Inflammatory macrophage (primary cell): Measurements from ENCODE around the gene PPIF.
"Not testable (repeated sequence)": the region's sequence is repeated elsewhere in the genome, so short reads cannot be mapped to it uniquely, and the experiment has no call there.

ENCODE experiments used
- DNase-seq, 2 donors: peaks; one replicate each; pipeline ENCODE4 v3.0.0-alpha.2; 2020 to 2022

Gene PPIF

DNA sequence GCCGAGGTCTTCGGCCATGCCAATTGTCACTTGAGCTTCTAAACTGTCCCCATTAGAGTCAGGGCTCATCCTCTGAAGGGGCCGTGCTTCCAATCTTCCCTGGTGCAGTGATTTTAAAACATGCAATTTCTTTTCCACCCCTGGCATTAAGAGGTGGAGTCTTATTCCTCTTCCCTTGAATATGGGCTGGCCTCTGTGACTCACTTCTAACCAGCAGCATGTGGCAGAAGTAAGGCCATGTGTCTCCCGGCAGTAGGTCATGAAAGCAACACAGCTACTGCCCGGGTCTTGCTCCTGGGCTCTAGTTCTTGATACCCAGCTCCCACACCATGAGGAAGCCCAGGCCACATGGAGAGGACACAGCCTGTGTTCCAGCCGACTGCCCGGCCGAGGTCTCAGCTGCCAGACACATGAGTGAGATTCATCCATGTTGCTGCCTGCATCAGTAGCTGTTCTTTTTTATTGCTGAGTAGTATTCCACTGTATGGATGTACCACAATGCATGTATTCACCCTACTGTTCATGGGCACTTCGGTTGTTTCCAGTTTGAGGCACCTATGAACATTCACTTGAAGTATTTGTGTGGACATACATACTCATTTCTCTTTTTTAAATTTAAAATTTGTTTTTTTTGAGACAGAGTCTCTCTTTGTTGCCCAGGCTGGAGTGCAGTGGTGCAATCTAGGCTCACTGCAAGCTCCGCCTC lies 14.5 kb upstream of the PPIF start:
- not testable (repeated sequence) for DNase-seq

DNA sequence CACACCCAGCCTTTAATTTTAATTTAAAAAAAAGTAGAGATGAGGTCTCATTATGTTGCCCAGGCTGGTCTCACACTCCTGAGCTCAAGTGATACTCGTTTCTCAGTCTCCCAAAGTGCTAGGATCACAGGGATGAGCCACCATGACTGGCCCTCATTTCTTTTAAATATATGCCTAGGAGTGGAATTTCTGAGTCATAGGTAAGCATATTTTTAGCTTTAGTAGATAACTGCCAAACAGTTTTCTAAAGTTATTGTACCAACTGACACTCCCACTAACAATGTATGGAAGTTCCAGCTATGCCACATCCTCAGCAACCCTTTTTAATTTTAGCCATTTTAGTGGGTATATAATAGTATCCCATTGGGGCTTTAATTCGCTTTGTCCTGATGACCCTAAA lies 13.8 kb upstream of the PPIF start:
- no peak for DNase-seq

DNA sequence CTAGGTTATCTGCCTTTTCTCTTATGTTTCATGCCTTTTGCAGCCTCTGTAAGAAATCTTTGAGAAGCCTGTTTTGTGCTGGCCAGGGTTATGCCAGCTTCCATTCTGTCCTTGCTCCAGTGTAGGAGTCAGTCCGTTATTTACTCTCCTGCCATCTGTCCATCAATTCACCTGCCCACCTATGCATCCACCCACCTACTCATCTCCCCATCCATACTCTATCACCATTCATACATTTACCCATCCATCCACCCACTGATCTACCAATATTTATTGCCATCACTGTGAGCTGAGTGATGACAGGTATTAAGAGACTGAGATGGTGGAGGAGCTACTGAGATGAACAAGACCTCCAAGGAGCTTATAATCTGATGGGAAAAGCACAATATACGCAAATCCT lies 12.7 kb upstream of the PPIF start:
- DNase-seq = no peak

DNA sequence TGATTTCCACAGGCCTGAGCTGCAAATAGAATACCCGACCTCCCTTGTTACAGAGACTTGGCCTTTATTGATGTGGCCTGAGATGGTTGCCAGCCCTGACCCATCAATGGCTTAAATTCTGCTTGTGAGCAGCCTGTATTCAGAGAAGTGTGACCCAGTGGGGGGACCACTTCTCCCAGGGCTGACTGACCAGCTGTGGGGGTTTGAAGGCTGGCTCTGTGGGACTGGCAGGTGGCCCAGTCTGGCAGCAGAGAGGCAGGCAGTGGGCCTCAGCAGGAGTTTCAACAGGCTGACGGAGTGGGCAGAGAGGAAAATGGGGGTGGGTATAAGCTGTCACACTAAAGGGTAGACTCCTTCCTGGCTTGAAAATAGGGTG lies 12.2 kb upstream of the PPIF start:
- DNase-seq = no peak

DNA sequence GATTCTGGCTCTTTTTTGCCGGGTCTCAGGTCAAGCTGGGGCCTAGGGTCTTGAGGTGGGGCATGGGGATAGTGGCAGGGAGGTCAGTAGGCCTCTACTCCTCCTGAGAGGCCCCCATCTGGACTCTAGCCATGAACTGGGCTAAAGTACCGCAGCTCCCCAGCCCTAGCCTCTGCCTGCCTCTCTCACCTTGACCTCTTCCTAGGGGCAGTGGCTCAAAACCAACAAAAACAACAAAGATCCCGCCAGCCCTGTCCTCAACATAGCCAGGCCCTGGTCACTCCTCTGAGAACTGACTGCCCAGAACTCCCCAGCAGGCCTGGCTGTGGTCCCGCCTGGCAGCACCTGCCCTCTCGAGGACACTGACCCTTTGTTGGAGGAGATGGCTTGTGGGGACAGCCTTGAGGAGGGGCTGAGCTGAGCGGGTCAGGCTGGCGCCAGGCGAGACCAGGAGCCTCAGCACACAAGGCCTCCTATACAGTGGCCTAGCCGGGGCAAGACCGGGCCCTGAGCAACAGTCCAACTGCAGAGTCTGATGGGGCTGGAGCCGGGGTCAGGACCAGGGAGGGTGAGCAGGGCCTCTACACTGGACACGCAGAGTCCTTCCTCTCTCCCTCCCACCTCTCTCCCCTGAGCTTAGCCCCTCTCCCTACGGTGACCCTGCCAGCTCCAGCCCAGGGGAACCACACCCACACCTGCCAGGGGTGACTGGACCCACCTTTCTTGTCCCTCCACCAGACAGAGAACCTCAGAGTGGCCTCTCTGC lies 11.6 kb upstream of the PPIF start:
- DNase-seq = no peak

DNA sequence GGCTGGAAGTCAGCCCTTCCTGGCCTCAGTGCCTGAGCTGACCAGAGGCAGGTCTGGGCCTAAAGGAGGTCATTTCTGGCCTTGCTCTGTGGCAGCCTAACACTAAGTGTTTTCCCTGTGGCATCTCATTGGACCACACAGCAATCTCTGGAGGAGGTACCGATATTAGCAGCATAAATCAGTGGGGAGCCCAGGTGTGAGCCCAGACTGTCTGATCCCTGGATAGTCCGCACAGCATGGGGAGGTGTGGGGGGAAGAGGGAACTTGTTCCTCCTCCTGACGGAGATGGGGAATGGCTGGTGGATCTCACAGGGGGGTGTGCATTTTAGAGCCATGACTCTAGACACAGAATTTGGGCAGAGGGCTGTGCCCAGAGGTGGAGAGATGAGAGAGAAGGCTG lies 11.0 kb upstream of the PPIF start:
- no peak for DNase-seq

DNA sequence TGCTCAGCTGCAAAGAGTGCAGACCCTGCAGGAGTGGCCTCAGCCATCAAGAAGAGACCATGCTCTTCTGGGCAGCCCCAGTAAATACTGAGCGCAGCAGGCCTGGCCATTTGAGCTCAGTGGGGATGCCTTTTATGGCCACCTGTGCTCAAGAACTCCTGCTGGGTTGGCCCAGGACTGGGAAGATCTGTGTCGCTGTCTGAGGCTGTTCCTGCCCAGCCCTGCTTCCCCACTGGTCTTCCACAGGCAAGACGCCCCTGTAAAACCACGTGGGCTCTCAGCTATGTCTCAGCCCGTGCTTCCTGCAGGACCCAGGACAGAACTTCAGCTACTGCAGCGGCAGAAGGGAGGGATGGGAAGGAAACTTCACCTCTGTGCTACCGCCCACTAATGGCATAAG lies 10.5 kb upstream of the PPIF start:
- DNase-seq = no peak

DNA sequence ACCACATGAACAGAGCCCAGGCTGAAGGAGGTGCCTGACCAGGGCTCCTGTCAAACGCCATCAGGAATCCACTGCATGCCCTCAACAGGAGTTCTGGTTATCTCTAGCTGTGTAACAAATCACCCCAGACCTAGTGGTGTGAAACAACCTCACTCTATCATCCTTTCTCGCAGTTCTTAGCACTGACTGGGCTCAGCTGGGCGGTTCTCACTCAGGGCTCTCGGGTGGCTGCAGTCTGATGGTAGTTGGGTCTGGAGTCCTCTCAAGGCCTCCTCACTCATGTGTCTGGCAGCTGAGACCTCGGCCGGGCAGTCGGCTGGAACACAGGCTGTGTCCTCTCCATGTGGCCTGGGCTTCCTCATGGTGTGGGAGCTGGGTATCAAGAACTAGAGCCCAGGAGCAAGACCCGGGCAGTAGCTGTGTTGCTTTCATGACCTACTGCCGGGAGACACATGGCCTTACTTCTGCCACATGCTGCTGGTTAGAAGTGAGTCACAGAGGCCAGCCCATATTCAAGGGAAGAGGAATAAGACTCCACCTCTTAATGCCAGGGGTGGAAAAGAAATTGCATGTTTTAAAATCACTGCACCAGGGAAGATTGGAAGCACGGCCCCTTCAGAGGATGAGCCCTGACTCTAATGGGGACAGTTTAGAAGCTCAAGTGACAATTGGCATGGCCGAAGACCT lies 9.3 kb upstream of the PPIF start:
- not testable (repeated sequence) for DNase-seq

DNA sequence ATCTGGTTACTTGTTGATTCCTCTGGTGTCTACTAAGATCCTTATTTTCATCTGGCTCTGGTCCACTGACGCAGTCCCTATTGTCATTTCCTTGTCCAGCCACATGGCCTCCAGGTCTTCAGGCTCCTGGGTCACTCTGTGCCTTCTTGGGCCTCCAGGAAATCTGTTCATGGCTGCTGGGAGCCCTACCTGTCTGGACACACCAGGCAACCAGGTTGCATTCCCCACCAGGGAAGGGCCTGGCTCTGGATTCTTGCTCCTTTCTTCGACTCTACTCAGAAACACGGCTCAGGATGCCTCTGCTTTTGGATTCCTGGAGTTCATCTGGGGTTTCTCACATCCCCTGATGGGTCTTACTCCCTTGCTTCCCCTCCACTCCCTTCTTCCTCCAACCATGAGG lies 8.0 kb upstream of the PPIF start:
- DNase-seq = no peak

DNA sequence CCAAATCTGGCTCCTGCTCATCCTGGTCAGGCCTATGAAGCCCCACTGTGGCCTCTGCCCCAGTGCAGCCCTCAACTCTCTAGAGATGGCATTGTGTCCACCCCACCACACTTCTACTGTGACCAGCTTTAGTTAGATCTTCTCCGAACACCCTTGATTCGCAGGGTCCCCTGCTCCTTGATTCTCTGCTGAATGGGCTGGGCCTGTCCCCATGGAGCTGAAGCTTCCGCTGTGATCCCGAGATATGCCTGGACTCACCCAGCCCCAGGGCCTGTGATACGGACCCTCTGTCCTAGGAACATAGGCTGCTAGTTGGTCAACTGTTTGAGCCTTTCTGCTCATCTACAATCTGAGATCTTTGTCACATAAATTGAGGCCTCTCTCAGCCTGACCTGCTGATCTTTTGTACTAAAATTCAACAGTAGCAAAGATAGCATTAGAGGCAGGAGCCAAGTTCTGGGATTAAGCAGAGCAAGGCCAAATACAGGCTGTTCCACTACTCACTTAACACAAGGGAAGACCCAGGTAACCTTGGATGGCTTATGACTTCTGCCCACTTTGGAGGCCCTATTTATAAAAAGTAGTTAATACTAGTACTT lies 6.5 kb upstream of the PPIF start:
- no peak for DNase-seq

DNA sequence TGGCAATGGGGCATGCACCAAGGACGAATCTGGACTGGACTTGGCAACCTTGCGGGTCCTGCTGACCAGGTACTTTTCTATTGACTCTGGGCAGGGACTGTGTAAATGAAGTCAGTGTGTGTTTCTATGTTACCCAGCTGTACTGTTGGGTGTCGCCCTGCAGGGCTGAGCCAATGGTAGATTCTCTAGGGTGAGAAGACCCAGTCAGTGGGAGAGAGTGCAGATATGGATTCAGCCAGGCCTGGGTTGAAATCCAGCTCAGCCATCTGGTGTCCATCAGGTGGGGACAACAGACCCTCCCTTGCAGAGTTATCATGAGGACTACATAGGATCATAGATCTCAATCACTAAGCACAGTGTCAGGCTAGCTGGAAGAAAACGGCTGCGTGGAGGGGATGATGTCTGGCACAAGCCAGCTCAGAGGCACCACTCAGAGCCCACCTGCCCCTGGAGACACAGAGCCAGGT lies 4.9 kb upstream of the PPIF start:
- DNase-seq = no peak

DNA sequence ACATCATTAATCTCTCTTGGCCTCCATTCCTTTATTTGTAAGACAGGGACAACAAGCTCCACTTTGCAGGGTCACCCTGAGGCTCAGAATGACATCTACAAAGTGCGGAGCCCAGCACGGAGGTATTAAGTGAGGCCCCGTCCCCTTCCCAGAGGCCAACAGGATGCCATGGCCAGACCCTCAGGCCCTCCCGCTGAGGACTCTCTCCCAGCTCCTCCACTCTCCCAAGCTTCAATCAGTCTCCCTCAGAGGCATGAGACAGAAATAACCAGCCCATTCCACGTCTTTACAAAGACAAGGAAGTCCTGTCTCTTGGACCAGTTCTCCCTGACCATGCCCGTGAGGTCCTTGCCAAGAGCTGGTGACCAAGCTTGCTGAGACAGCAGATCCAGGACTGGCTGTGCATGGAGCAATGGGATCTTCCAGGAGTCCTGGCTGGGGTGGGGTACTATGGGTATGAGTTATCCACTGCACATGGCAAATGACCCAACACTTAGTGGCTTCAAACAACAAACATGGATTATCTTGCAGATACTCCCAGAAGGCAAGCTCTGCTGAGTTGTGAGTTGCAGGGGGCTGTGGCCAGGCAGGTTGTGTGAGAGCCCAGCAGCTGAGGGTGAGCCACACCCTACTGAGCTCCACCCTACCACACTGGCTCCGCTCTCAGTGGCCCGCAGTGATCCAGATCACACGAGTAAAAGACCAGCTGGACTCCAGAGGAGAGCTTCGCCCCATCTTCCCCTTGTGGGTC lies 4.3 kb upstream of the PPIF start:
- DNase-seq = no peak

DNA sequence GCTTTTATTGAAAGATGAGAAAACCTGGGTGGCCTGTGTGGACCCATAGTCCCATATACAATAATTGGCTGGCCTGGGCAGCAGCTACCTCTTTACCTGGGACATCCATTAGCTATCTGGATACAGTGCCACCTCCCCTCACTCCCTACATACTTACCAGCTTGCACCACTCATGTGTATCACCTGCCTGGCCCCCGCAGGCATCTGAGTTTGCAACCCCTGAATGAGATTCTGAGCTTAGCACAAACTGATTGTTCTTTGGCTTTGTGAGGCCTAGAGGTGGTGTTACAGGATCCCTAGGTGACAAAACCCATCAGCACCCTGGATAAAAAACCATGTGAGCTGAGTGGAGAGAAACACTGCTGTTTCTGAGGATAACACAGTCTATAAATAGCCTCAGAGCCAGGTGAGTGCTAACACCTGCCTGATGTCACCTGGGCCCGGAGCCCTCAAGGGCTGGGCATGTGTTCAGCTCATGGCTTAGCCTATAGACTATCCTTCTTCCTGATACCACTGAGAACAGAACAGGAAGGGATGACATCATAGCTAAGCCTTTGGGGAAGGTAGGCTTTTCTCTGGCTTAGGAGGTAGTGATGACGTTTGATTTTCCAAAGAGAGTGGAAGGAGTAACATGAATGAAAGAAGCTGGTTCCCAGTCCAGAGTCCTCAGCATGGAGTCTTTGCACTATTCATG lies 2.6 kb upstream of the PPIF start:
- DNase-seq = peak; percentile 12 to 20

DNA sequence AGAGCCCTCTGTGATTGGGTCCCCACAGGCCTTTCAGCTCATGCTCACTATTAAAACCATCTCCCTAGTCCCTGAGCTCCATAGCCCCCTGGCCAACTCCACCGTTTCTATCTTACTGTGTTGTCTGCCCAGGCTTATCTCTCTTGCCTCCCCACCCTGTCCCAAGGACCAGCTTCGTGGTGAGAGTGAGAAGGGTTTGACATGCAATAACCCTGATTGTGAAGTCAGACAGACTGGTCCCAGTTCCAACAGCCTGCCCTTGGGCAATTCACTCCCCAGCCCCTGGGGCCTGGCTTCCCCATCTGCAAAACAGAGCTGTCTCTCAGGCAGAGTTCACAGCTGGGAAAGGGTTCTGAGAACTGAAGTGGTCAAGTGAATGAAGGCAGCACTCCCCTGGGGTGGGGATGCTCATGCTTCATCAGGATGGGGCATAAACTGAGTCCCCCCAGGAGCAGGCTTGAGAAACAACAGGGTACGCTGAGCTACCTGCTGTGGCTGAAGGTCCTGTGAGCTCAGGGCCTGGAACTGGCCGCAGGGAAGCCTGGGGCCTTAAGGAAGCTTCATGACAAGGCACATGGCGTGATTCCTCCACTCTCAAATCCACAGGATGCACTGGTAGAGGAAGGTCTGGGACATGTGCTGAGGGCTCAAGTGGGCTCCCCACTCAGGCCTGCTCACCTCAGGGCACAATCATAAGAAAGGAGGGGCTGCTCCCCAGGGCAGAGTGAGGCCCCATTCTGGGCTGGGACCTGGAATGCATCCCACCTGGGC lies 1.8 kb upstream of the PPIF start:
- peak; percentile 68 to 72 for DNase-seq

DNA sequence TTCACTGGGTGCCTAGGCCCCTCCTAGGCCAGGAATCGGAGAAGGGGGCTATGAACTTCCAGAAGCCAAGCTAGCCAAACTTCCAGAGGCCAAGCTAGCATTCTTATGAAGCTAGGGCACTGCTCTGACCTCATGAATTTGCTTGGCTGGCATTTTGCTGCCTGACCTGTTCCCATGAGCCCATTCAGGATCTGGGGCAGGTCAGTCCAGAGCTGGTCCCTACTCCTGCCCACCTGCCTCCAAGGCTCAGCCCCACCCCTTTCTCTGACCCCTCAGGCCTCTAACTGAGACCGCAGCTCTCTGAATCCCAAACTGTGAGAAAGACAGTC lies 1.3 kb upstream of the PPIF start:
- DNase-seq = no peak

DNA sequence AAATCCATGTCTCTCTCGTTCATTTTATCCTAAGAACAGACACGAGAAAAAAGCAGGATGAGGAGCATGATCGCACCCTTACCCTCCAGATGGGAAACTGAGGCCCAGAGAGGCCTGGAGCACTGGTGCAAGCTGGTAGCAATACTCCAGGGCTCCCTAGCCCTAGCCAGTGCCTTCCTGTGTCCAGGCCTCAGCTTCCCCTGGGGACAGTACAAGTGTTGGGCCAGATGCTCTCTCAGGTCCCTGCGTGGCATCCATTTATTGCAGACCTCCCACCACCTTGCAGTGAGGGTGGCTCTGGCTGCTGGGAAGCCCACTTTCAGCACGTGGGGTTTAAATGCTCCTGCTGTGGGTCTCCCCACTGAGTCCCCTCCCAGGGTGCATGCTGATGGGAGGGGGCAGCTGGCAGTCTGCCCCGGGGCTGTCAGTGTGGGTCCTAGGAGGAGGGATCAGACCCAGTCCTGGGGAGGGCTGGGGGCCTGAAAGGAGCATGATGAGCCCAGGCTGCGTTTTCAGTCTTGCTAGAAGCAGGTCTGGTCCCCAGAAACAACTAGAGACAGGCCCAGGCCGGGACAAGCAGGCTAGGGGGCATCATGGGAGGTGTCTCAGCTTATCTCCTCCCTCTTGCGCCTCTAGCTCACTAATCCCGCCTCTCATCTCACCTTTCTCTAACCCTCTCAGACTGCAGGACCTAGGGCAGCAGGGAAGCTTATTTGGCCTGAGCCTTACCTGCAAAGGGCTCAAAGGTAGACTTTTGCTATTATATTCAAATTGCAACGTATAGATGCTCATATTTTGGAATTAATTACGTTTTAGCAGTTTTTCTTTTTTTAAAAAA lies 662 bp upstream of the PPIF start:
- DNase-seq = no peak

DNA sequence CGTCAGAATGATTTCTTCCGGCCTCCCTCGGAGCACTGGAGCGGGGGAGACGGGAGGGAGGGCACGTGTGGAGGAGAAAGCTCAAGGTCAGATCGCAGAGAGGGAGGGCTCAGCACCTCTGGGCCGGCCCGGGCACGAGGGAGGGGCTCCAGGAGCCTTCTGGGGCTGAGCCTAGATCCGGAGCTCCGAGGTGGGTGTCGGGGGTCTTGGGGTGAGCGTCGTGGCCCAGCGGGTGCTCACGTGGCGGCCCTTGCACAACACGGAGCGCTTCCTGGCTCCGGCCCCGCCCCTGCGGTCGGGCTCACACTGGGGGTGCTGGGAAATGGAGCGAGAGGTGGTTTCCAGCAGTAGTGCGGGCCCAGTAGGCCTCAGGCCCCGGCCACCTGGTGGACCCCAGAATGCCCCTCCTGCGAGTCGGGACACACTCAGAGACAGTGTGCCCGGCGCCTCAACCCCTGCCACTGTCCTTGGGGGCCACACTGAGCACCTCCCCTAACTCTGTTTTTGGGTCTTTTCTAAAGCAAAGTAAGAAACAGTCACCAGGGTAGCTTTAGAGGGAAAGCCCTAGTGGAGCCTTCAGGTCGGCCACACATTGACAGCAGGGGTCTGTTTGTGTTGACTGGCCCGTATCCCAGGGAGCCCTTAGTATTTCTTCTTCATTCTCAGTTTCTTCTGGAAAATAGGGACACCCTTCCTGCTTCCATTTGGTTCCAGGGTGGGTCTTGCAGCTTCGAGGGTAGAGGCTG lies 798 bp downstream of the PPIF start:
- peak; percentile 69 to 77 for DNase-seq

DNA sequence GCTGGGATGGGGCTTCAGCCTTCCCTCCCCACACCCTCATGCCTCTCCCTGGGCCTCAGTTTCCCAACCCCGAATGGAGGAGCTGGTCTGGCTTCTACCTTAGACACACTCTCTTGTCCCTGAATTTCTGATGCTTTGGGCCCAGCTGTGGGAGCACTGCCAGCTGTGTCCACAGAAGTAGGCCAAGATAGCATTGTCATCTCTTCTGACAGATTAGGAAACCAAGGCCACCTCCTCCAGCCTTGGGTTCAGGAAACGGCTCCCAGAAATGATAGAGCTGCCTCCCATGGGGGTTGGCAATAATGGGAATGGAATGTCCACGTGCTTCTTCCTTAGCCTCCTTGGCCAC lies 1.3 kb downstream of the PPIF start:
- DNase-seq = no peak

DNA sequence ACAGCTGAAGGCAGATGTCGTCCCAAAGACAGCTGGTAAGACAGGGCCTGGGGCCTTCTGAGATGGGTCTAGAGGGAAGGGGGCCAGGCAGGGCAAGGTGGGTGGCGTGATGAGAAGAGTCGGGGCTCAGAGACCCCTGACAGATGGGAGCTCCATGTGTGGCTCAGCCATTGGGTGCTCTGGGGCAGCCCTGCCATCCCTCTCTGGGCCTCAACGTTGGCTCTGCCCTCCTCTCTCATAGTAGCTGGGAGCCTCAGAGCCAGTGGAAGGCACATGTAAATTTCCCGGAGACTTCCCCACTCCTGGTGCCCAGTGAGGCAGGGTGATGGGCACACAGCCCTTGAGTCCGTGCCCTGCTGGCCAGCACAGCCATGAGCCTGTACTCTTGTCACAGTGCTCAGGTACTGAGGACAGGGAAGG lies 1.8 kb downstream of the PPIF start:
- DNase-seq = no peak
